Right renal pelvis (tissue), 4 donors: ENCODE measurements around the gene SPIRE1. TPM values are rescaled to one million over a fixed set of nuclear protein-coding genes. Genes with fewer than 3 reads are reported as not detected.

Experiments
- DNase-seq, 4 donors: peaks; one replicate each; pipeline ENCODE4 v3.0.0-alpha.2; 2013; ENCODE audit warnings: low read depth in 4 of 4, low spot score in 3 of 4, missing footprints in 1 of 4
- polyA plus RNA-seq, 4 donors: library from polyadenylated mRNA; unstranded; fragments of 120-200 nt; gene quantifications; one replicate each; pipeline ENCODE4 v1.2.1, GENCODE V29; 2013; ENCODE audit not compliant: insufficient read length in 4 of 4

Gene SPIRE1
- polyA plus RNA-seq, 4 donors: 29.1 to 35.1 (median 33.7) TPM

GRCh38 chr18:12604445-12605007 lies 53.4 kb downstream of the SPIRE1 start:
- DNase-seq: no peak

- DNase-seq: no peak
Observed at GRCh38 chr18:12599966-12600365, 57.9 kb downstream of the SPIRE1 start.

- no peak for DNase-seq
Observed at GRCh38 chr18:12599543-12599942, 58.4 kb downstream of the SPIRE1 start.

- no peak for DNase-seq
Observed at GRCh38 chr18:12598181-12598930, 59.6 kb downstream of the SPIRE1 start.

GRCh38 chr18:12597760-12598159 lies 60.1 kb downstream of the SPIRE1 start:
- no peak for DNase-seq

- no peak for DNase-seq
Observed at GRCh38 chr18:12595571-12596255, 62.2 kb downstream of the SPIRE1 start.

GRCh38 chr18:12593866-12594265 lies 64.0 kb downstream of the SPIRE1 start:
- DNase-seq: no peak

- no peak for DNase-seq
Observed at GRCh38 chr18:12592597-12593127, 65.2 kb downstream of the SPIRE1 start.

GRCh38 chr18:12589448-12589847 lies 68.5 kb downstream of the SPIRE1 start:
- no peak for DNase-seq

GRCh38 chr18:12586956-12587355 lies 71.0 kb downstream of the SPIRE1 start:
- no peak for DNase-seq

- no peak for DNase-seq
Observed at GRCh38 chr18:12585218-12585617, 72.7 kb downstream of the SPIRE1 start.

GRCh38 chr18:12580630-12581342 lies 77.1 kb downstream of the SPIRE1 start:
- DNase-seq: no peak

GRCh38 chr18:12579775-12580174 lies 78.1 kb downstream of the SPIRE1 start:
- DNase-seq: no peak

GRCh38 chr18:12577848-12578247 lies 80.1 kb downstream of the SPIRE1 start:
- DNase-seq: no peak

- DNase-seq: no peak
Observed at GRCh38 chr18:12574494-12575185, 83.3 kb downstream of the SPIRE1 start.

- no peak for DNase-seq
Observed at GRCh38 chr18:12571630-12572029, 86.3 kb downstream of the SPIRE1 start.

- no peak for DNase-seq
Observed at GRCh38 chr18:12569791-12570190, 88.1 kb downstream of the SPIRE1 start.

- DNase-seq: no peak
Observed at GRCh38 chr18:12567849-12568248, 90.1 kb downstream of the SPIRE1 start.

- no peak for DNase-seq
Observed at GRCh38 chr18:12564861-12565260, 93.0 kb downstream of the SPIRE1 start.

GRCh38 chr18:12564378-12564777 lies 93.5 kb downstream of the SPIRE1 start:
- DNase-seq: no peak
